GM19035 (cell line): ENCODE measurements around the gene HCFC2.
"Not testable (repeated sequence)": the region's sequence is repeated elsewhere in the genome, so short reads cannot be mapped to it uniquely, and the experiment has no call there.

ENCODE experiments used
- ATAC-seq: cut with Tn5 transposase; IDR thresholded peaks from one replicate; pipeline ENCODE4 v1.9.1; 2021; ENCODE audit not compliant: unreplicated experiment

The HCFC2 gene

GRCh38 chr12:104064031-104064841 is at the start of gene HCFC2:
Gene HCFC2, plus strand, starts transcription at chr12:104064531. Its CDS starts 30 bp downstream, at chr12:104064561.
- peak; percentile 88 for ATAC-seq

- ATAC-seq = not testable (repeated sequence)
Observed at GRCh38 chr12:104021862-104022261, 42.5 kb upstream of the HCFC2 start.

GRCh38 chr12:104022786-104023185 is 41.5 kb upstream of the HCFC2 start:
- ATAC-seq = no peak

GRCh38 chr12:104023710-104024109 is 40.6 kb upstream of the HCFC2 start:
- ATAC-seq = no peak

GRCh38 chr12:104024348-104024747 is 40.0 kb upstream of the HCFC2 start:
- ATAC-seq = no peak

- ATAC-seq = no peak
Observed at GRCh38 chr12:104025771-104026170, 38.6 kb upstream of the HCFC2 start.

GRCh38 chr12:104026841-104027599 is 37.3 kb upstream of the HCFC2 start:
- ATAC-seq = no peak

- ATAC-seq = not testable (repeated sequence)
Observed at GRCh38 chr12:104030596-104030995, 33.7 kb upstream of the HCFC2 start.

- not testable (repeated sequence) for ATAC-seq
Observed at GRCh38 chr12:104036143-104036542, 28.2 kb upstream of the HCFC2 start.

- not testable (repeated sequence) for ATAC-seq
Observed at GRCh38 chr12:104039769-104040168, 24.6 kb upstream of the HCFC2 start.

- no peak for ATAC-seq
Observed at GRCh38 chr12:104042580-104042979, 21.8 kb upstream of the HCFC2 start.

- ATAC-seq = no peak
Observed at GRCh38 chr12:104044158-104044557, 20.2 kb upstream of the HCFC2 start.

- no peak for ATAC-seq
Observed at GRCh38 chr12:104046306-104046705, 18.0 kb upstream of the HCFC2 start.

GRCh38 chr12:104048162-104048561 is 16.2 kb upstream of the HCFC2 start:
- ATAC-seq = no peak

- ATAC-seq = no peak
Observed at GRCh38 chr12:104048811-104049210, 15.5 kb upstream of the HCFC2 start.

GRCh38 chr12:104049278-104049902 is 14.9 kb upstream of the HCFC2 start:
- ATAC-seq = no peak

GRCh38 chr12:104049903-104050356 is 14.4 kb upstream of the HCFC2 start, which contains the start of gene GLT8D2:
Gene GLT8D2, minus strand, starts transcription at chr12:104050187. Its CDS starts 30,539 bp downstream, at chr12:104019648.
- no peak for ATAC-seq

GRCh38 chr12:104050436-104050835 is 13.9 kb upstream of the HCFC2 start:
- no peak for ATAC-seq

GRCh38 chr12:104054681-104055346 is 9.5 kb upstream of the HCFC2 start:
- no peak for ATAC-seq

GRCh38 chr12:104055686-104056388 is 8.5 kb upstream of the HCFC2 start:
- ATAC-seq = no peak
